T-cell (primary cell): ENCODE results near the gene SLC2A3. TPM values are rescaled to one million over a fixed set of nuclear protein-coding genes. Genes with fewer than 3 reads are reported as not detected.
"Not testable (repeated sequence)": the region's sequence is repeated elsewhere in the genome, so short reads cannot be mapped to it uniquely, and the experiment has no call there.

Source experiments
- ATAC-seq, 4 experiments: fragments of 200-7000 bp in 3 of 4; fragments of 150-1000 bp in 1 of 4; cut with Tn5 transposase; replicated peaks in 1 of 4; 1 replicate in 3 of 4; 2 replicates in 1 of 4; pipeline ENCODE4 v1.10.0; 2021; ENCODE audit warnings: moderate library complexity in 3 of 4, mild to moderate bottlenecking in 2 of 4, moderate number of reproducible peaks in 1 of 4
- CTCF ChIA-PET, 2 donors: fragments of 300-600 bp; sonication (Branson Sonifier 250); formaldehyde crosslinking; loops; one replicate each; lab custom pipeline; 2022; ENCODE audit warnings: antibody characterized with exemption in 2 of 2; lab: Charles Lee
- POLR2A ChIA-PET, 2 donors: fragments of 300-600 bp; sonication (Branson Sonifier 250); formaldehyde crosslinking; loops; one replicate each; lab custom pipeline; 2022; ENCODE audit warnings: antibody characterized with exemption in 2 of 2; lab: Charles Lee
- DNase-seq, 35 experiments: peaks; one replicate each; pipeline versions ENCODE4 v3.0.0 to v3.0.0-alpha.2; 2013 to 2023
- H3K27ac ChIP-seq: one replicate; pipeline ENCODE4 v1.5.1; 2013; ENCODE audit warnings: low read length
- H3K27me3 ChIP-seq, 2 experiments: replicated peaks in 1 of 2; 1 replicate in 1 of 2; 2 replicates in 1 of 2; pipeline versions ENCODE4 v1.6.1 to v1.7.0; 2013; ENCODE audit warnings: low read length in 1 of 2, mixed read lengths in 1 of 2; ENCODE audit not compliant: control insufficient read depth in 2 of 2, insufficient read depth in 2 of 2; ENCODE audit errors: extremely low read depth in 1 of 2
- H3K36me3 ChIP-seq, 2 donors: 1 replicate in 1 of 2; 2 replicates in 1 of 2; pipeline versions ENCODE4 v1.6.1 to v1.7.0; 2013; ENCODE audit warnings: low read length in 1 of 2; ENCODE audit not compliant: control insufficient read depth in 2 of 2, insufficient read depth in 1 of 2; ENCODE audit errors: extremely low read depth in 1 of 2
- H3K4me1 ChIP-seq, 2 experiments: 1 replicate in 1 of 2; 2 replicates in 1 of 2; pipeline versions ENCODE4 v1.6.1 to v1.7.0; 2013; ENCODE audit warnings: low read length in 2 of 2, mixed read lengths in 1 of 2; ENCODE audit not compliant: insufficient read depth in 2 of 2, control insufficient read depth in 1 of 2; ENCODE audit errors: extremely low read depth in 1 of 2
- H3K4me3 ChIP-seq, 2 donors: 1 replicate in 1 of 2; 2 replicates in 1 of 2; pipeline versions ENCODE4 v1.5.1 to v1.7.0; 2013; ENCODE audit warnings: mild to moderate bottlenecking in 2 of 2, low read length in 1 of 2, moderate library complexity in 1 of 2; ENCODE audit not compliant: control insufficient read depth in 1 of 2; ENCODE audit errors: extremely low read depth in 1 of 2
- H3K9me3 ChIP-seq: 2 replicates; pipeline ENCODE4 v1.7.0; 2013
- H3K27ac Mint-ChIP-seq, 2 donors: one replicate each; pipeline ENCODE4 v1.8.0; 2020 to 2021; ENCODE audit warnings: mild to moderate bottlenecking in 2 of 2, mixed read lengths in 2 of 2
- H3K27me3 Mint-ChIP-seq, 2 donors: one replicate each; pipeline ENCODE4 v1.8.0; 2021 to 2022; ENCODE audit warnings: mixed read lengths in 2 of 2
- H3K36me3 Mint-ChIP-seq: one replicate; pipeline ENCODE4 v1.8.0; 2021; ENCODE audit warnings: mixed read lengths
- H3K4me1 Mint-ChIP-seq, 3 donors: one replicate each; pipeline ENCODE4 v1.8.0; 2020 to 2022; ENCODE audit warnings: mixed read lengths in 3 of 3, mild to moderate bottlenecking in 1 of 3
- H3K4me3 Mint-ChIP-seq, 3 donors: one replicate each; pipeline ENCODE4 v1.8.0; 2020 to 2022; ENCODE audit warnings: mild to moderate bottlenecking in 3 of 3, mixed read lengths in 3 of 3, moderate library complexity in 3 of 3
- H3K9me3 Mint-ChIP-seq, 3 donors: one replicate each; pipeline ENCODE4 v1.8.0; 2020 to 2022; ENCODE audit warnings: mixed read lengths in 3 of 3
- WGBS: methylation state at CpG from one replicate; pipeline ENCODE4 v1.1.5; 2013; ENCODE audit warnings: missing lambda C conversion rate; ENCODE audit not compliant: insufficient coverage; 5-methylcytosine and 5-hydroxymethylcytosine counted together
- total RNA-seq, 35 experiments: library from RNA in 6 of 35; stranded (reverse) in 6 of 35; fragments of 120-200 nt in 1 of 35; gene quantifications; one replicate each; pipeline versions ENCODE4 v1.2.1 to v1.2.4 and lab custom pipeline; 2013 to 2026

The SLC2A3 gene
- total RNA-seq, 5 donors from 2014 or later (not counting 1 experiment from before 2014, with no cell fraction given), result 125 to 803 (median 160) TPM

- Histone ChIP-seq H3K27me3 (no peaks in the 10 kb centered on the region), H3K4me3 (no peak overlapping the region), H3K36me3 (peaks cover 3 to 56% of the 10 kb centered on the region in 2 donors), H3K9me3 (no peaks in the 10 kb centered on the region), H3K27ac (no peak overlapping the region), H3K4me1 (peaks cover 0 to 37% of the 10 kb centered on the region in 2 experiments)
- H3K27ac Mint-ChIP-seq, result no peak overlapping the region
- ChIA-PET POLR2A (interaction anchor here (0.6 to 1.8 kb wide), 9 partner anchors 9 to 1576 kb away, joined by 3 to 38 read pairs (median 4); partner anchors contain the start of genes SLC2A3 (in 1 of the 2) and TNFRSF1A (in 1 of the 2)), CTCF (interaction anchor here (0.6 to 1.3 kb wide), 4 partner anchors 18 to 160 kb away, joined by 3 to 7 read pairs (median 4); partner anchors contain the start of gene SLC2A3 (in 1 of the 2))
- DNase-seq, result no peak
- H3K4me1 Mint-ChIP-seq, result peaks cover 40 to 45% (median 42%) of the 10 kb centered on the region in 3 donors
- WGBS, result 94% methylated on average over 5 of the region's 19 CpGs
- no peaks in the 10 kb centered on the region for H3K9me3 Mint-ChIP-seq
- no peaks in the 10 kb centered on the region for H3K27me3 Mint-ChIP-seq
- peaks cover 41% of the 10 kb centered on the region for H3K36me3 Mint-ChIP-seq
- ATAC-seq, result no peak
- H3K4me3 Mint-ChIP-seq, result peak overlapping the region in 1 of 3 donors; percentile 36
Observed at GRCh38 chr12:7917392-7918267, 18.4 kb downstream of the SLC2A3 start.

GRCh38 chr12:7916936-7917335, 19.1 kb downstream of the SLC2A3 start:
- Histone ChIP-seq H3K27ac (no peak overlapping the region), H3K4me1 (peaks cover 0 to 30% of the 10 kb centered on the region in 2 experiments), H3K27me3 (no peaks in the 10 kb centered on the region), H3K4me3 (no peak overlapping the region), H3K9me3 (no peaks in the 10 kb centered on the region), H3K36me3 (peaks cover 3 to 49% of the 10 kb centered on the region in 2 donors)
- H3K27me3 Mint-ChIP-seq, result no peaks in the 10 kb centered on the region
- H3K27ac Mint-ChIP-seq, result no peak overlapping the region
- H3K9me3 Mint-ChIP-seq, result no peaks in the 10 kb centered on the region
- H3K4me1 Mint-ChIP-seq, result peaks cover 36 to 42% (median 37%) of the 10 kb centered on the region in 3 donors
- H3K36me3 Mint-ChIP-seq, result peaks cover 36% of the 10 kb centered on the region
- DNase-seq (no peak), ATAC-seq (peak in 1 of 4 experiments; percentile 15)
- CTCF ChIA-PET, result no interaction called here
- POLR2A ChIA-PET, result interaction anchor here in 1 of 2 donors (0.6 kb wide), 1 partner anchor 211 kb away, joined by 3 read pairs; no protein-coding TSS in a partner anchor
- 60% methylated on average over 1 of the region's 1 CpG for WGBS
- peak overlapping the region in 1 of 3 donors; percentile 36 for H3K4me3 Mint-ChIP-seq

- H3K36me3 ChIP-seq, result peaks cover 0 to 38% of the 10 kb centered on the region in 2 donors
- Mint-ChIP-seq H3K27me3 (no peaks in the 10 kb centered on the region), H3K36me3 (peaks cover 25% of the 10 kb centered on the region), H3K4me3 (peak overlapping the region in 2 of 3 donors; percentile 6 to 36), H3K9me3 (no peaks in the 10 kb centered on the region), H3K27ac (peak overlapping the region in 1 of 2 donors; percentile 28), H3K4me1 (peaks cover 25 to 32% (median 28%) of the 10 kb centered on the region in 3 donors)
- POLR2A ChIA-PET, result no interaction called here
- H3K27ac ChIP-seq, result no peak overlapping the region
- H3K27me3 ChIP-seq, result no peaks in the 10 kb centered on the region
- peak in 1 of 35 experiments; percentile 45 for DNase-seq
- no peaks in the 10 kb centered on the region for H3K9me3 ChIP-seq
- H3K4me3 ChIP-seq, result no peak overlapping the region
- CTCF ChIA-PET, result interaction anchor here in 1 of 2 donors (0.7 to 1.0 kb wide), 3 partner anchors 17 to 162 kb away, joined by 3 to 5 read pairs (median 3); no protein-coding TSS in a partner anchor
- ATAC-seq, result peak; percentile 22 to 47 (median 30)
- 48% methylated on average over 18 of the region's 38 CpGs for WGBS
- peaks cover 0 to 24% of the 10 kb centered on the region in 2 experiments for H3K4me1 ChIP-seq
Observed at GRCh38 chr12:7915661-7916403, 20.2 kb downstream of the SLC2A3 start.

- H3K9me3 Mint-ChIP-seq, H3K36me3 Mint-ChIP-seq, H3K4me1 ChIP-seq, H3K4me3 Mint-ChIP-seq, H3K9me3 ChIP-seq, ATAC-seq, DNase-seq, H3K36me3 ChIP-seq, H3K27ac ChIP-seq, H3K27me3 Mint-ChIP-seq, H3K4me1 Mint-ChIP-seq, H3K4me3 ChIP-seq, H3K27ac Mint-ChIP-seq, H3K27me3 ChIP-seq: not testable (repeated sequence)
- 73% methylated on average over 4 of the region's 7 CpGs for WGBS
- ChIA-PET CTCF (interaction anchor here (0.6 kb wide), 3 partner anchors 26 to 124 kb away, joined by 3 to 6 read pairs (median 4); no protein-coding TSS in a partner anchor), POLR2A (interaction anchor here (0.7 to 0.9 kb wide), 2 partner anchors 8 to 109 kb away, joined by 3 to 6 read pairs; no protein-coding TSS in a partner anchor)
Observed at GRCh38 chr12:7910106-7910505, 25.9 kb downstream of the SLC2A3 start.

- ChIA-PET POLR2A (no interaction called here), CTCF (interaction anchor here in 1 of 2 donors (0.6 kb wide), 1 partner anchor 762 kb away, joined by 6 read pairs; no protein-coding TSS in a partner anchor)
- Mint-ChIP-seq H3K9me3 (no peaks in the 10 kb centered on the region), H3K27ac (no peak overlapping the region), H3K27me3 (no peaks in the 10 kb centered on the region), H3K36me3 (no peaks in the 10 kb centered on the region), H3K4me3 (no peak overlapping the region), H3K4me1 (no peaks in the 10 kb centered on the region)
- no CpG with 5 or more reads among the region's 3 CpGs for WGBS
- no peaks in the 10 kb centered on the region for H3K27me3 ChIP-seq
- no peak overlapping the region for H3K4me3 ChIP-seq
- no peak overlapping the region for H3K27ac ChIP-seq
- no peaks in the 10 kb centered on the region for H3K4me1 ChIP-seq
- H3K36me3 ChIP-seq, result no peaks in the 10 kb centered on the region
- DNase-seq (peak in 3 of 35 experiments; percentile 7 to 53 (median 16)), ATAC-seq (no peak)
- no peaks in the 10 kb centered on the region for H3K9me3 ChIP-seq
Observed at GRCh38 chr12:7907009-7907408, 29.0 kb downstream of the SLC2A3 start.

GRCh38 chr12:7906303-7906702, 29.7 kb downstream of the SLC2A3 start:
- H3K9me3 Mint-ChIP-seq, H3K36me3 ChIP-seq, H3K27ac Mint-ChIP-seq, CTCF ChIA-PET, H3K36me3 Mint-ChIP-seq, H3K27ac ChIP-seq, H3K4me1 ChIP-seq, H3K4me3 Mint-ChIP-seq, H3K27me3 Mint-ChIP-seq, H3K27me3 ChIP-seq, DNase-seq, ATAC-seq, H3K4me1 Mint-ChIP-seq, H3K4me3 ChIP-seq, H3K9me3 ChIP-seq: not testable (repeated sequence)
- WGBS, result 100% methylated on average over 1 of the region's 4 CpGs
- POLR2A ChIA-PET, result interaction anchor here in 1 of 2 donors (0.7 kb wide), 1 partner anchor 101 kb away, joined by 4 read pairs; no protein-coding TSS in a partner anchor
